Glomerular visceral epithelial cell (primary cell): ENCODE measurements around the gene PRPF18.

Experiments
- DNase-seq: peaks from one replicate; pipeline ENCODE4 v3.0.0-alpha.2; 2016; ENCODE audit errors: extremely low spot score

PRPF18 gene

GRCh38 chr10:13604357-13605040 is 17.7 kb downstream of the PRPF18 start:
- no peak for DNase-seq

- DNase-seq, result no peak
Measured at GRCh38 chr10:13608246-13608853, 21.6 kb downstream of the PRPF18 start.

- no peak for DNase-seq
Measured at GRCh38 chr10:13612654-13613373, 26.0 kb downstream of the PRPF18 start.

- DNase-seq, result peak; percentile 13
Measured at GRCh38 chr10:13613519-13613918, 26.8 kb downstream of the PRPF18 start.

GRCh38 chr10:13614530-13615332 is 28.0 kb downstream of the PRPF18 start:
- no peak for DNase-seq

GRCh38 chr10:13615650-13616300 is 29.0 kb downstream of the PRPF18 start:
- peak; percentile 60 for DNase-seq

GRCh38 chr10:13617116-13617515 is 30.4 kb downstream of the PRPF18 start:
- DNase-seq, result no peak

- DNase-seq, result no peak
Measured at GRCh38 chr10:13621931-13622330, 35.2 kb downstream of the PRPF18 start.

GRCh38 chr10:13624630-13625029 is 37.9 kb downstream of the PRPF18 start:
- no peak for DNase-seq

- DNase-seq, result no peak
Measured at GRCh38 chr10:13627459-13628310, 40.9 kb downstream of the PRPF18 start.

GRCh38 chr10:13628661-13629060 is 41.9 kb downstream of the PRPF18 start:
- DNase-seq, result no peak

GRCh38 chr10:13629116-13629515 is 42.4 kb downstream of the PRPF18 start:
- no peak for DNase-seq

- no peak for DNase-seq
Measured at GRCh38 chr10:13630231-13630630, 43.5 kb downstream of the PRPF18 start.

- DNase-seq, result no peak
Measured at GRCh38 chr10:13631594-13631993, 44.8 kb downstream of the PRPF18 start.

- DNase-seq, result no peak
Measured at GRCh38 chr10:13632440-13632839, 45.7 kb downstream of the PRPF18 start.

GRCh38 chr10:13632884-13633440 is 46.2 kb downstream of the PRPF18 start:
- DNase-seq, result no peak

- no peak for DNase-seq
Measured at GRCh38 chr10:13633689-13634088, 46.9 kb downstream of the PRPF18 start.

- no peak for DNase-seq
Measured at GRCh38 chr10:13634207-13634606, 47.4 kb downstream of the PRPF18 start.

GRCh38 chr10:13636776-13637175 is 50.0 kb downstream of the PRPF18 start:
- DNase-seq, result no peak

- no peak for DNase-seq
Measured at GRCh38 chr10:13637303-13637856, 50.6 kb downstream of the PRPF18 start.
